NCI-H1048 (cell line): ENCODE data around the gene POU2AF3.
"Not testable (repeated sequence)": the region's sequence is repeated elsewhere in the genome, so short reads cannot be mapped to it uniquely, and the experiment has no call there.

ENCODE experiments used
- DNase-seq: peaks from one replicate; lab custom pipeline; 2025; lab: John Stamatoyannopoulos, UW

The POU2AF3 gene

GRCh38 chr11:111298413-111299100 is at the start of gene POU2AF3:
Gene POU2AF3 (plus strand): TSS chr11:111298546. CDS start chr11:111298582, 36 bp downstream.
- DNase-seq: no peak

DNA sequence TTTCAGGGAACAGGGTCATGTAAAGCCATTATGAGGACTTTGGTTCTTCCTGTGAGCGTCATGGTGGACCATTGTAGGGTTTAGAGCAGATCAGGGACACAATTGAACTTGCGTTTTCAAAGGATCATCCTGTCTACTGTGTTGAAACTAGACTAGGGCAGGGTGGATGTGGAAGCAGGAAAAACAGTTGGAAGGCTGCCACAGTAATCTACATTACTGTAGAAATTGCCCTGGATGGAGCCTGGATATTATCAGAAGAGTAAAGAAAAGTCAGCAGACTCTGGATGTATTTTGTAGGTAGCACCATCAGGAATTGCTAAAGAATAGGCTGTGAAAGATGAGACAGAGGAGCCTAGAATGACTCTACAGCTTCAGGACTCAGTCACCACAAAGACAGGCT is 47.4 kb upstream of the POU2AF3 start:
- DNase-seq: no peak

DNA sequence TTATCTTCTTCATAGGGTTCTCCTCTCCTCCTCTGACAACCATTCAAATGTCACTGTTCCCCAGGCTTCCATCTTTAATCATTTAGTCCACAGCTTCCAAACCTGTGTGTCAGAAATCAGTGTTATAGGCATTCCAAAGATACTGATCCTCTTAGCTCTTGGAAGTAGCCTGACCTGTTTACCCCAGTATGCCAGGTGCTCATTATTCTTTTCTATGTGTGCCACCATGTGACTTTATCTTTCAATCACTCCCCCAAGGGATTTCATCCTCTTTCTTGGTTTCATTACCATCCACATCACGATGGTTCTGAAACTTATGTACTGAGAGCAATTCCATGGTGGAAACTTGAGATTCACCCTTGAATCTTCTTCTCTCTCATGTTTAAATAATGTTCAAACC is 45.2 kb upstream of the POU2AF3 start:
- DNase-seq: no peak

- DNase-seq: no peak
Observed at GRCh38 chr11:111253630-111254029, 44.7 kb upstream of the POU2AF3 start.

- no peak for DNase-seq
Observed at GRCh38 chr11:111258046-111258445, 40.3 kb upstream of the POU2AF3 start.

- no peak for DNase-seq
Observed at GRCh38 chr11:111259896-111260295, 38.5 kb upstream of the POU2AF3 start.

GRCh38 chr11:111260811-111261210 is 37.5 kb upstream of the POU2AF3 start:
- no peak for DNase-seq

- DNase-seq: no peak
Observed at GRCh38 chr11:111264646-111265045, 33.7 kb upstream of the POU2AF3 start.

DNA sequence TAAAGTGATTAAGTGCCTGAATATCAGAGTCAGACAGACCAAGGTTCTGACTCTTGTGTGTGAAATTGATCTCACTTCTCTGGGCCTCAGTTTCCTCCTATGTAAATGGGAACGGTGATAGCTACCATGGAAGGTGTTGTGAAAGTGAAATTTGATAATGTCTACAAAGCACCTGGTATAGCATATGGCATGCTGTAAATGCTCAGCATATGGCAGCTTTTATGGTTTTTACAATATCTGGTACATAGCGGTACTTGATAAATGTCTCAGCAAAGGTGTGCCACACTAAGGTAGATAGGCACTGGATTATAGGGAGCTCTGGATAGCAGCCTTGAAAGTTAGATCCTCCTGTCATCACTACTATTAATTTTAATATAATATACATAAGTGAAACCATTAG is 32.9 kb upstream of the POU2AF3 start:
- no peak for DNase-seq

DNA sequence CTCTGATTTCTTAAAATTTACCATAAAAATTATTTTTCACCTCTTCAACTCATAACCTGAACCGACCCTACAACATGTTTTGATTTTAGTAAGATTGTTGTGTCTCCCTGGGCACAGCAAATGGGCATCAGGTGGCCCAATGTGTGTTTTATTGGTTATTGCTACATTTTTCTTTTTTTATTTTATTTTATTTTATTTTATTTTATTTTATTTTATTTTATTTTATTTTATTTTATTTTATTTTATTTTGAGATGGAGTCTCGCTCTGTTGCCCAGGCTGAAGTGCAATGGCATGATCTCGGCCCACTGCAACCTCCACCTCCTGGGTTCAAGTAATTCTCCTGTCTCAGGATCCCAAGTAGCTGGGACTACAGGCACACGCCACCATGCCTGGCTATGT is 30.0 kb upstream of the POU2AF3 start:
- not testable (repeated sequence) for DNase-seq

DNA sequence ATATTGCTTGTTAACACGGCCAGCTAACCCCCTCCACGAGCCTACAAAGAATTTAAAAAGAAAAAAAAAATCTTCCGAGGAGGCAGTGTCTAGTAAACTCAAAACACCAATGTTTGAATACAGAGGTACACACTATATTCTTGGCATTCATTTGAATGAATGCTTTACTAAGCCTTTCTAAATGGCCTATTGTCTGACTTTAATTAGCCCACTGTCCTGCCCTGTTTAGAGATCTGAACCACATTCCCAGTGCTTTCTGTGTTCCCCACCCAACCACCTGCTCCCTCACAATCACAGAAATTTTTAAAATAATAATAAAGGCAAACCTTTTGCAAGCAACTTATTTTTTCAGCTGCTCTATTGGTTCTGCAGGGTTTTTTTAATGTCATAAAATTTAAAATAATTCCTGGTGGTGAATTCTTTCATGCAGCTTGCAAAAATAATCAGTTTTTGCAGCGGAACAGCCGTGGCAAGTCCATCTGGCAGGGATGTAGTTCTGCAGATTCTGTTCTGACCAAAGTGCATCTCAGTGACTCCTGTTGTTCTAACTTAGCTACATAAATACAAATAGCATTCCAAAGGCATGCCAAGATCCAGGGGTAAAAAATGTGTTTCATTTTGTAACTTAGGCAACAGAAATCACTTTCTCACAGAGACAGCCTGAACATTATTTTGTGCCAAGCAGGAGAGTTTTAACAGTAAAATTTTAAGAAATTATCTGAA is 29.0 kb upstream of the POU2AF3 start:
- DNase-seq: peak; percentile 63

GRCh38 chr11:111272420-111272819 is 25.9 kb upstream of the POU2AF3 start:
- peak; percentile 17 for DNase-seq

DNA sequence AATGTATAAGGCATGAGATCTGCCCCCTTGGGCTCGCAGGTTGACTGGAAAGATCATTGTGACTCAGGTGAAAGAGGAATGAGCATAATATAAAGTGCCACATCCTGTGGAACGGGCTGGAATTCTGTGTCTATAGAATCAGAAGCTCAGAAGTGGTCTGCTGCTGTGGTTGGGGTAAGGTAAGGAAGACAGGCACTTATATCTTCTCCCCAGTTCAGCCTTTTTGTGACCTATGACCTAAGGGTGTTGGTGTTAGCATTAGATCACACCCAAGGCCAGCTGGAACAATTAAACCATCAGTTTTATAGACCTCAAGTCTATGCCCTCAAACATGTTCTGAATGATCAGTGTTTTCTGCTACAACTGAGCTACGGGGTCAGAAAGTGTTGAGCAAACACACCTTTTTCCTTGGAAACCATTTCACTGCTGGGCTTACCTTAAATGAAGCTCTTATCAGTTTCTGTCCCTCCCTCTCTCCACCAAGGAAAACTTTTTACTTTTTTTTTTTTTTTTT is 15.7 kb upstream of the POU2AF3 start:
- DNase-seq: no peak

- no peak for DNase-seq
Observed at GRCh38 chr11:111283945-111284481, 14.3 kb upstream of the POU2AF3 start.

DNA sequence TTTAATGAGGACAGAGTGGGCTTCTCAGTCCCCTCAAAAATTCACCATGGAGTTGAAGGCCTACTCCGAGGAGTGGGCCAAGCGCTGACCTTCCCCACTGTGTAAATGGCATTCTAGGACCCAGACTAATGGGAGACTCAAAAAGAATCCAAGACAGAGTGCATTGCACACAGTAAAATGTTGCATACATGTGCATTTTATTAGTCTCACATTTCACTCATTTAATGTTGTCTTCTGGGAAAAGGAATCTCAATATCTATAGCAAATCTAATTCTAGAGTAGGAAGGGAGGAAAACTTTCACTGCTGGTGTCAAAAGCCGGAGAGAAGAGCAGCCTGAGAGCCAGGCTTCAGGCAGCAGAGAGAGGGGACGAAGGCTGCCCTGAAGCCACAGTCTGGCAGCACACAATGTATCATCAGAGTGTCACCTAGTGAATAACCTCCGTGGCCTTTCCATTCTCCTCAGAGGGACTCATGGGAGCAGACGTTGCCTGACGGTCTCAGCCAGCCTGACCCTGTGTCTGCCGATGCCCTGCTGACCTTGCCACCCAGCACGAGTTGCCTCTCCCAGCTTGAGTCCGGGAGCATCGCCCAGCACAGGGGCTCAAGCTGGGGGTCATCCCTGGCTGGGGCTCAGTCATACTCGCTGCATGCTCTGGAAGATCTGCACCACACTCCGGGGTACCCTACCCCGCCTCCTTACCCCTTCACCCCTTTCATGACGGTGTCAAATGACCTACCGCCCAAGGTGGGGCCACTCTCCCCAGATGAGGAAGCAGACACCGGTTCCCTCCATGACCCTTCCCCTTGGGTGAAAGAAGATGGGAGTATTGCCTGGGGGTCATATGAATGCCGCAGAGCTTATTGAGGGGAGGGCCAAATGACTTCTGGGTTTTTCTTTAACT is 12.9 kb upstream of the POU2AF3 start:
- DNase-seq: no peak

DNA sequence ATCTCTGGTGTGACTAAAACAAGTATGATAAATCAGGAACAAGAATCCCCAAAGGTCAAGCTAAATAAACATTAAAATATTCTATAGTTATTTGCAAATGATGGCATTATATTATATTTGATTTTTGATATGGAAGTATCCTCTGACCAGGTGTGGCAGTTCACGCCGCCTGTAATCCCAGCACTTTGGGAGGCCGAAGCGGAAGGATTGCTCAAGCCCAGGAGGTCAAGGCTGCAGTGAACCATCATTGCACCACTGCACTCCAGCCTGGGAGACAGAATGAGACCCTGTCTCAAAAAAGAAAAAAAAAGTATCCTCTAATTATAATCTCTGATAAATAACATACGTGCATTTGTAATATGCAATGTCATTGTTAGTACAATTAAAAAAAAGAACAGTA is 6.6 kb upstream of the POU2AF3 start:
- DNase-seq: no peak

- not testable (repeated sequence) for DNase-seq
Observed at GRCh38 chr11:111292408-111292807, 5.9 kb upstream of the POU2AF3 start.

GRCh38 chr11:111296196-111296595 is 2.1 kb upstream of the POU2AF3 start:
- DNase-seq: no peak

- no peak for DNase-seq
Observed at GRCh38 chr11:111297696-111298095, 650 bp upstream of the POU2AF3 start.

- DNase-seq: no peak
Observed at GRCh38 chr11:111299101-111300026, 1.0 kb downstream of the POU2AF3 start.

- DNase-seq: no peak
Observed at GRCh38 chr11:111300569-111300968, 2.2 kb downstream of the POU2AF3 start.
